ENCODE data around the gene ABHD3. TPM values are rescaled to one million over a fixed set of nuclear protein-coding genes. Genes with fewer than 3 reads are reported as not detected.

ABHD3 gene
- total RNA-seq, 1 experiment from 2014 or later: 23.3 TPM

GRCh38 chr18:21727702-21728101 lies 23.1 kb upstream of the ABHD3 start:
- TF ChIP-seq CTCF (IDR thresholded peaks at IDR 0.05) (no peak), REST (IDR thresholded peaks at IDR 0.05; ENCODE audit: insufficient read depth in 1 of 2, low read depth in 2 of 2, low read length in 1 of 2) (no peak), SIN3A (IDR thresholded peaks at IDR 0.05; ENCODE audit: borderline replicate concordance, insufficient read depth, low read depth, low read length) (no peak)
- H3K27ac ChIP-seq (ENCODE audit: low read length): no peak overlapping the region
- ATAC-seq: no peak
- H3K36me3 ChIP-seq (ENCODE audit: control insufficient read depth, insufficient read depth, low read length): no peaks in the 10 kb centered on the region
- no peak for DNase-seq (ENCODE audit: low read depth, low spot score)
- BruUV-seq (replicated peaks): no TSS peak
- CTCF ChIA-PET: no interaction called here
- in situ Hi-C loops (cut with HindIII; ENCODE audit: low pct_unique_long_range_greater_than_20kb, low sequenced_read_pairs): no loop called here
- POLR2A ChIA-PET: interaction anchor here (0.5 kb wide), 1 partner anchor 12 kb away, joined by 3 read pairs; no protein-coding TSS in a partner anchor
- no peaks in the 10 kb centered on the region for H3K9me3 ChIP-seq (ENCODE audit: control insufficient read depth, insufficient read depth, low read depth, low read length)
- no peak overlapping the region for H3K4me3 ChIP-seq (ENCODE audit: low read depth in 2 of 2, low read length in 2 of 2)
- intact Hi-C loops (cut with micrococcal nuclease; ENCODE audit: unreplicated experiment): no loop called here
- no peaks in the 10 kb centered on the region for H3K27me3 ChIP-seq (ENCODE audit: control insufficient read depth, insufficient read depth, low read length)
- no peaks in the 10 kb centered on the region for H3K4me1 ChIP-seq (ENCODE audit: control insufficient read depth, insufficient read depth, low read length)

GRCh38 chr18:21725201-21725600 lies 20.6 kb upstream of the ABHD3 start:
- intact Hi-C loops (cut with micrococcal nuclease; ENCODE audit: unreplicated experiment): no loop called here
- no peak for TF ChIP-seq POLR2AphosphoS5 (IDR thresholded peaks at IDR 0.05; ENCODE audit: low read depth, low read length)
- no peak for TF ChIP-seq REST (IDR thresholded peaks at IDR 0.05; ENCODE audit: insufficient read depth in 1 of 2, low read depth in 2 of 2, low read length in 1 of 2)
- no peak for TF ChIP-seq CTCF (IDR thresholded peaks at IDR 0.05)
- no peak for DNase-seq (ENCODE audit: low read depth, low spot score)

More at GRCh38 chr18:21725201-21725600, 20.6 kb upstream of the ABHD3 start:
- POLR2A ChIA-PET: no interaction called here
- no peaks in the 10 kb centered on the region for H3K36me3 ChIP-seq (ENCODE audit: control insufficient read depth, insufficient read depth, low read length)
- in situ Hi-C loops (cut with HindIII; ENCODE audit: low pct_unique_long_range_greater_than_20kb, low sequenced_read_pairs): no loop called here
- no peaks in the 10 kb centered on the region for H3K27me3 ChIP-seq (ENCODE audit: control insufficient read depth, insufficient read depth, low read length)
- H3K27ac ChIP-seq (ENCODE audit: low read length): no peak overlapping the region
- no peak overlapping the region for H3K4me3 ChIP-seq (ENCODE audit: low read depth in 2 of 2, low read length in 2 of 2)
- CTCF ChIA-PET: no interaction called here
- no TSS peak for BruUV-seq (replicated peaks)
- no peak for ATAC-seq
- H3K9me3 ChIP-seq (ENCODE audit: control insufficient read depth, insufficient read depth, low read depth, low read length): no peaks in the 10 kb centered on the region
- H3K4me1 ChIP-seq (ENCODE audit: control insufficient read depth, insufficient read depth, low read length): no peaks in the 10 kb centered on the region

All from Panc1 (cell line).